ENCODE data around the gene IDH3G.

- TF ChIP-seq CTCF (IDR thresholded peaks at IDR 0.05; ENCODE audit: insufficient read depth, low read depth, low read length) (no peak), EZH2 (IDR thresholded peaks at IDR 0.05; ENCODE audit: insufficient read depth, low read length) (no peak)
Measured at GRCh38 chrX:153794018-153794896, at the start of gene IDH3G, which contains the start of gene SSR4.

Measured in astrocyte (in vitro differentiated cells and primary cell).